Measurements from ENCODE around the gene SH2D3C. TPM values are rescaled to one million over a fixed set of nuclear protein-coding genes. Genes with fewer than 3 reads are reported as not detected.

The SH2D3C gene
- total RNA-seq, 1 donor from 2014 or later, result not detected

GRCh38 chr9:127802576-127803443, 24.3 kb upstream of the SH2D3C start, which contains the start of gene FPGS:
TSS of gene FPGS (plus strand) at chr9:127802882. CDS start at chr9:127802925, 43 bp downstream.
- TF ChIP-seq CTCF (IDR thresholded peaks at IDR 0.05; ENCODE audit: insufficient read depth, low read length, severe bottlenecking), result no peak
- FAIRE-seq (no peak), DNase-seq (ENCODE audit: low read depth) (peak; percentile 57)
- Histone ChIP-seq H3K27me3 (ENCODE audit: control insufficient read depth, insufficient read depth, low read length) (no peaks in the 10 kb centered on the region), H3K4me3 (ENCODE audit: low read depth, low read length) (peak within 1 kb of the TSS; percentile 78), H3K36me3 (ENCODE audit: control insufficient read depth, insufficient read depth, low read length) (peaks cover 14% of the 10 kb centered on the region)

- Histone ChIP-seq H3K27me3 (ENCODE audit: control insufficient read depth, insufficient read depth, low read length) (no peaks in the 10 kb centered on the region), H3K36me3 (ENCODE audit: control insufficient read depth, insufficient read depth, low read length) (peaks cover 10% of the 10 kb centered on the region), H3K4me3 (ENCODE audit: low read depth, low read length) (peak overlapping the region; percentile 22)
- TF ChIP-seq CTCF (IDR thresholded peaks at IDR 0.05; ENCODE audit: insufficient read depth, low read length, severe bottlenecking), result no peak
- peak; percentile 11 for DNase-seq (ENCODE audit: low read depth)
- FAIRE-seq, result no peak
Measured at GRCh38 chr9:127801955-127802575, 23.6 kb upstream of the SH2D3C start.

GRCh38 chr9:127796852-127797370, 18.4 kb upstream of the SH2D3C start:
- FAIRE-seq (no peak), DNase-seq (ENCODE audit: low read depth) (no peak)
- TF ChIP-seq CTCF (IDR thresholded peaks at IDR 0.05; ENCODE audit: insufficient read depth, low read length, severe bottlenecking), result no peak
- Histone ChIP-seq H3K36me3 (ENCODE audit: control insufficient read depth, insufficient read depth, low read length) (no peaks in the 10 kb centered on the region), H3K27me3 (ENCODE audit: control insufficient read depth, insufficient read depth, low read length) (no peaks in the 10 kb centered on the region), H3K4me3 (ENCODE audit: low read depth, low read length) (no peak overlapping the region)

GRCh38 chr9:127796225-127796813, 17.9 kb upstream of the SH2D3C start:
- FAIRE-seq (no peak), DNase-seq (ENCODE audit: low read depth) (no peak)
- Histone ChIP-seq H3K4me3 (ENCODE audit: low read depth, low read length) (no peak overlapping the region), H3K36me3 (ENCODE audit: control insufficient read depth, insufficient read depth, low read length) (peaks cover 3% of the 10 kb centered on the region), H3K27me3 (ENCODE audit: control insufficient read depth, insufficient read depth, low read length) (no peaks in the 10 kb centered on the region)
- no peak for TF ChIP-seq CTCF (IDR thresholded peaks at IDR 0.05; ENCODE audit: insufficient read depth, low read length, severe bottlenecking)

- no peak for TF ChIP-seq CTCF (IDR thresholded peaks at IDR 0.05; ENCODE audit: insufficient read depth, low read length, severe bottlenecking)
- FAIRE-seq, result no peak
- no peaks in the 10 kb centered on the region for H3K27me3 ChIP-seq (ENCODE audit: control insufficient read depth, insufficient read depth, low read length)
- no peak overlapping the region for H3K4me3 ChIP-seq (ENCODE audit: low read depth, low read length)
- no peak for DNase-seq (ENCODE audit: low read depth)
- H3K36me3 ChIP-seq (ENCODE audit: control insufficient read depth, insufficient read depth, low read length), result peaks cover 16% of the 10 kb centered on the region
Measured at GRCh38 chr9:127794001-127794791, 15.7 kb upstream of the SH2D3C start.
